HG03521 (cell line): ENCODE results near the gene ERG.

Experiments used
- ATAC-seq: cut with Tn5 transposase; IDR thresholded peaks from one replicate; pipeline ENCODE4 v1.9.1; 2021; ENCODE audit warnings: mild to moderate bottlenecking, moderate library complexity; ENCODE audit not compliant: unreplicated experiment

The ERG gene

GRCh38 chr21:38500073-38500472, 1.8 kb upstream of the ERG start:
- ATAC-seq, result no peak

- ATAC-seq, result no peak
Observed at GRCh38 chr21:38499296-38499695, 1.0 kb upstream of the ERG start.

- ATAC-seq, result no peak
Observed at GRCh38 chr21:38496224-38496623, 2.1 kb downstream of the ERG start.

GRCh38 chr21:38495696-38496095, 2.6 kb downstream of the ERG start:
- ATAC-seq, result no peak

- ATAC-seq, result no peak
Observed at GRCh38 chr21:38495242-38495641, 3.0 kb downstream of the ERG start.

GRCh38 chr21:38494703-38495102, 3.6 kb downstream of the ERG start:
- ATAC-seq, result no peak

GRCh38 chr21:38494251-38494642, 4.0 kb downstream of the ERG start:
- ATAC-seq, result no peak

- no peak for ATAC-seq
Observed at GRCh38 chr21:38493549-38494250, 4.6 kb downstream of the ERG start.

- ATAC-seq, result no peak
Observed at GRCh38 chr21:38492007-38492406, 6.3 kb downstream of the ERG start.

GRCh38 chr21:38491536-38491935, 6.7 kb downstream of the ERG start:
- no peak for ATAC-seq

GRCh38 chr21:38490411-38491020, 7.8 kb downstream of the ERG start:
- ATAC-seq, result no peak

- no peak for ATAC-seq
Observed at GRCh38 chr21:38489729-38490128, 8.5 kb downstream of the ERG start.

- ATAC-seq, result no peak
Observed at GRCh38 chr21:38489271-38489652, 9.0 kb downstream of the ERG start.

- ATAC-seq, result no peak
Observed at GRCh38 chr21:38488640-38489270, 9.5 kb downstream of the ERG start.

- ATAC-seq, result no peak
Observed at GRCh38 chr21:38487901-38488639, 10.2 kb downstream of the ERG start.

GRCh38 chr21:38486706-38487105, 11.6 kb downstream of the ERG start:
- no peak for ATAC-seq

- no peak for ATAC-seq
Observed at GRCh38 chr21:38486221-38486620, 12.1 kb downstream of the ERG start.

GRCh38 chr21:38479641-38480525, 18.4 kb downstream of the ERG start:
- no peak for ATAC-seq

GRCh38 chr21:38478782-38479181, 19.5 kb downstream of the ERG start:
- no peak for ATAC-seq

- no peak for ATAC-seq
Observed at GRCh38 chr21:38477226-38477625, 21.1 kb downstream of the ERG start.

- ATAC-seq, result no peak
Observed at GRCh38 chr21:38476385-38476784, 21.9 kb downstream of the ERG start.
